H9 (cell line): ENCODE results near the gene NHLRC4. TPM values are rescaled to one million over a fixed set of nuclear protein-coding genes. Genes with fewer than 3 reads are reported as not detected.

ENCODE experiments used
- DNase-seq: peaks from one replicate; pipeline ENCODE4 v3.0.0-alpha.2; 2017
- H2AFZ ChIP-seq: one replicate; pipeline ENCODE4 v1.6.1; 2013; ENCODE audit warnings: mild to moderate bottlenecking, low read length, control low read depth, moderate library complexity
- H2AK5ac ChIP-seq: 2 replicates; pipeline ENCODE4 v1.6.1; 2013; ENCODE audit warnings: low read length, control low read depth, mixed read lengths; ENCODE audit not compliant: insufficient read length
- H2BK120ac ChIP-seq: one replicate; pipeline ENCODE4 v1.6.1; 2013; ENCODE audit warnings: low read depth, mild to moderate bottlenecking, low read length, control low read depth, inconsistent platforms; ENCODE audit not compliant: poor library complexity, severe bottlenecking
- H2BK12ac ChIP-seq: 2 replicates; pipeline ENCODE4 v1.6.1; 2013; ENCODE audit warnings: low read length, control low read depth, mixed read lengths, low read depth; ENCODE audit not compliant: insufficient read length
- H2BK15ac ChIP-seq: 2 replicates; pipeline ENCODE4 v1.6.1; 2013; ENCODE audit warnings: low read depth, low read length, control low read depth
- H2BK20ac ChIP-seq: one replicate; pipeline ENCODE4 v1.6.1; 2013; ENCODE audit warnings: low read depth, mild to moderate bottlenecking, low read length, control low read depth, inconsistent platforms; ENCODE audit not compliant: poor library complexity, severe bottlenecking
- H2BK5ac ChIP-seq: 2 replicates; pipeline ENCODE4 v1.6.1; 2013; ENCODE audit warnings: low read length, control low read depth, mixed read lengths; ENCODE audit not compliant: insufficient read length
- H3K14ac ChIP-seq: 2 replicates; pipeline ENCODE4 v1.6.1; 2013; ENCODE audit warnings: low read length, control low read depth; ENCODE audit not compliant: insufficient read depth
- H3K18ac ChIP-seq: 2 replicates; pipeline ENCODE4 v1.6.1; 2013; ENCODE audit warnings: low read depth, mild to moderate bottlenecking, mixed read lengths, low read length, control low read depth; ENCODE audit not compliant: insufficient read length
- H3K23ac ChIP-seq: 2 replicates; pipeline ENCODE4 v1.6.1; 2013; ENCODE audit warnings: low read length, control low read depth, mixed read lengths, low read depth; ENCODE audit not compliant: insufficient read length
- H3K23me2 ChIP-seq: 2 replicates; pipeline ENCODE4 v1.6.1; 2013; ENCODE audit warnings: low read depth, mild to moderate bottlenecking, mixed read lengths, low read length, control low read depth; ENCODE audit not compliant: insufficient read length, poor library complexity, severe bottlenecking
- H3K27ac ChIP-seq: 2 replicates; pipeline ENCODE4 v1.5.1; 2013; ENCODE audit warnings: low read length, control low read depth, mixed read lengths, low read depth; ENCODE audit not compliant: insufficient read length
- H3K27me3 ChIP-seq: 2 replicates; pipeline ENCODE4 v1.6.1; 2013; ENCODE audit warnings: low read length, control low read depth, inconsistent platforms; ENCODE audit not compliant: insufficient read depth
- H3K4ac ChIP-seq: 2 replicates; pipeline ENCODE4 v1.6.1; 2013; ENCODE audit warnings: low read depth, mild to moderate bottlenecking, control low read depth, inconsistent platforms, low read length, moderate library complexity
- H3K4me1 ChIP-seq: 2 replicates; pipeline ENCODE4 v1.6.1; 2013; ENCODE audit warnings: low read length, control low read depth, inconsistent platforms; ENCODE audit not compliant: insufficient read depth
- H3K4me2 ChIP-seq: 2 replicates; pipeline ENCODE4 v1.6.1; 2013; ENCODE audit warnings: low read length, control low read depth, mixed read lengths; ENCODE audit not compliant: insufficient read length, insufficient read depth
- H3K56ac ChIP-seq: 2 replicates; pipeline ENCODE4 v1.6.1; 2013; ENCODE audit warnings: low read depth, mild to moderate bottlenecking, mixed read lengths, low read length, control low read depth; ENCODE audit not compliant: insufficient read length
- H3K79me1 ChIP-seq: 2 replicates; pipeline ENCODE4 v1.6.1; 2013; ENCODE audit warnings: low read depth, mild to moderate bottlenecking, moderate library complexity, low read length, control low read depth, inconsistent platforms; ENCODE audit not compliant: insufficient read depth, poor library complexity, severe bottlenecking
- H3K79me2 ChIP-seq: 2 replicates; pipeline ENCODE4 v1.6.1; 2013; ENCODE audit warnings: low read length, control low read depth, inconsistent platforms; ENCODE audit not compliant: insufficient read depth
- H3K9ac ChIP-seq: 2 replicates; pipeline ENCODE4 v1.6.1; 2013; ENCODE audit warnings: low read length, control low read depth, mixed read lengths; ENCODE audit not compliant: insufficient read length; ENCODE audit errors: extremely low read depth
- H3K9me3 ChIP-seq: one replicate; pipeline ENCODE4 v1.6.1; 2013; ENCODE audit warnings: low read depth, low read length, inconsistent platforms; ENCODE audit not compliant: control insufficient read depth
- H3T11ph ChIP-seq: one replicate; pipeline ENCODE4 v1.6.1; 2013; ENCODE audit warnings: mild to moderate bottlenecking, low read length, control low read depth, inconsistent platforms
- H4K20me1 ChIP-seq: one replicate; pipeline ENCODE4 v1.6.1; 2013; ENCODE audit not compliant: control insufficient read depth, insufficient read length, insufficient read depth
- H4K5ac ChIP-seq: 2 replicates; pipeline ENCODE4 v1.6.1; 2013; ENCODE audit warnings: low read depth, mild to moderate bottlenecking, mixed read lengths, low read length, control low read depth; ENCODE audit not compliant: insufficient read length
- H4K8ac ChIP-seq: replicated peaks from 2 replicates; pipeline ENCODE4 v1.6.1; 2013; ENCODE audit warnings: low read length, control low read depth, mixed read lengths, low read depth; ENCODE audit not compliant: insufficient read length
- H4K91ac ChIP-seq: 2 replicates; pipeline ENCODE4 v1.6.1; 2013; ENCODE audit warnings: low read depth, mild to moderate bottlenecking, moderate library complexity, mixed read lengths, low read length, control low read depth; ENCODE audit not compliant: insufficient read length
- H3K27ac Mint-ChIP-seq, 3 experiments: 2 replicates in 2 of 3; 3 replicates in 1 of 3; pipeline ENCODE4 v1.8.0; 2020 to 2021; ENCODE audit warnings: mixed read lengths in 3 of 3, mild to moderate bottlenecking in 1 of 3, moderate library complexity in 1 of 3
- H3K27me3 Mint-ChIP-seq: 2 replicates; pipeline ENCODE4 v1.8.0; 2021; ENCODE audit warnings: low read depth, mild to moderate bottlenecking, moderate library complexity, mixed read lengths
- H3K36me3 Mint-ChIP-seq, 3 experiments: 2 replicates in 2 of 3; 3 replicates in 1 of 3; pipeline ENCODE4 v1.8.0; 2020 to 2021; ENCODE audit warnings: low read depth in 3 of 3, mixed read lengths in 3 of 3; ENCODE audit not compliant: insufficient read depth in 1 of 3
- H3K4me1 Mint-ChIP-seq, 2 experiments: 2 replicates each; pipeline ENCODE4 v1.8.0; 2020; ENCODE audit warnings: mixed read lengths in 2 of 2
- H3K4me3 Mint-ChIP-seq, 2 experiments: 2 replicates in 1 of 2; 3 replicates in 1 of 2; pipeline ENCODE4 v1.8.0; 2020 to 2021; ENCODE audit warnings: mild to moderate bottlenecking in 2 of 2, mixed read lengths in 2 of 2, moderate library complexity in 1 of 2
- H3K9me3 Mint-ChIP-seq, 2 experiments: 2 replicates in 1 of 2; 3 replicates in 1 of 2; pipeline ENCODE4 v1.8.0; 2020; ENCODE audit warnings: mild to moderate bottlenecking in 2 of 2, mixed read lengths in 2 of 2, moderate library complexity in 1 of 2
- WGBS: extraction: QIAGEN DNeasy Blood & Tissue Kit; methylation state at CpG from one replicate; pipeline ENCODE4 v1.1.7; 2013; ENCODE audit warnings: missing lambda C conversion rate, low lambda C conversion rate, mixed read lengths; ENCODE audit not compliant: insufficient read length; ENCODE audit errors: extremely low coverage; 5-methylcytosine and 5-hydroxymethylcytosine counted together
- total RNA-seq: library from RNA; stranded (reverse); gene quantifications from 2 replicates; pipeline ENCODE4 v1.2.1, GENCODE V29; 2021
- TF ChIP-seq, protein P1 (sequence below): fragments of 200-600 bp; sonication (generic); conservative IDR thresholded peaks from 3 replicates; pipeline ENCODE4 v1.8.0; 2021; ENCODE audit warnings: antibody characterized with exemption, mild to moderate bottlenecking

Gene NHLRC4
- total RNA-seq, 1 experiment from 2014 or later: 0.42 TPM

DNA sequence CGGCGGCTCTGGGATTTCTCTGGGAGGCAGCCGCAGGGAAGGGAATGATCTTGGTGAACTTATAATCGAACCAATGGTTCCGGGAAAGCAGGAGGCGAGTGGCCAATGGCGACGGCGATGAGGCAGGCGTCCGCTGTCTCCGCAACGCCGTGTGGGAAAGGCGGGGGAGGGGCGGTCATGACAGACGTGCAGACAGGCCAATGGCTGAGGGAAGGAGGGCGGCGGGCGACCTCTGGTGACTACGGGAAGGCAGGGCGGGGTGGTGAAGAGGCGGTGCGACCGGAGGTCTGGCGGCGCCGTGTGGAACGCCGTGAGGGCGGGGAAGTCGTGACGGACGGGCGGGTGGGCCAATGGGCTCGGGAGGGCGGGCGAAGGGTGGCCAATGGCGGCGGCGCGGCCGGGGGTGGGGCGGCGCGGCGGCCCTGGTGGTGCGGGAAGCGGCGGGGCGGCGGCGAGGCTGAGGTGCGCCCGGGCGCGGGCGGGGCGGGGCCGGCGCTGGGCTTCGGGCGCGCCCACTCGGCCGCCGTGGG is 22.9 kb downstream of the NHLRC4 start, which contains the start of gene RAB40C:
RAB40C (plus strand) TSS at position 409 of the 530 bp plus-strand sequence. CDS start 226 bp downstream, outside the sequence.
- no peak within 1 kb of the TSS for H2BK12ac ChIP-seq
- WGBS: no CpG with 5 or more reads among the region's 67 CpGs
- no peaks in the 10 kb centered on the region for H3K9me3 ChIP-seq
- H4K5ac ChIP-seq: no peak within 1 kb of the TSS
- Mint-ChIP-seq H3K4me3 (peak within 1 kb of the TSS; percentile 94 to 99), H3K27me3 (peaks cover 52% of the 10 kb centered on the region), H3K27ac (peak within 1 kb of the TSS; percentile 99 to 100 (median 100)), H3K4me1 (peaks cover 16 to 25% of the 10 kb centered on the region in 2 experiments), H3K9me3 (0 out of 5 replicates have a peak, but pooled peaks cover 0 to 3% of the 10 kb centered on the region in 2 experiments), H3K36me3 (peaks cover 0 to 12% (median 7%) of the 10 kb centered on the region in 3 experiments; a peak in 6 of 7 replicates)
- peak; percentile 99 for DNase-seq
- H3K27ac ChIP-seq: peak within 1 kb of the TSS; percentile 14
- H3K9ac ChIP-seq: peak within 1 kb of the TSS; percentile 78
- H2AFZ ChIP-seq: no peak within 1 kb of the TSS
- H3K4me1 ChIP-seq: no peaks in the 10 kb centered on the region
- no peak within 1 kb of the TSS for H3K4ac ChIP-seq
- H3K23ac ChIP-seq: no peak within 1 kb of the TSS
- H3K56ac ChIP-seq: no peak within 1 kb of the TSS
- H2BK120ac ChIP-seq: no peak within 1 kb of the TSS
- peak within 1 kb of the TSS; percentile 61 for H3K4me2 ChIP-seq
- no peak within 1 kb of the TSS for H2AK5ac ChIP-seq
- peaks cover 5% of the 10 kb centered on the region for H3K23me2 ChIP-seq
- no peak within 1 kb of the TSS for H4K91ac ChIP-seq
- H4K20me1 ChIP-seq: no peaks in the 10 kb centered on the region
- TF ChIP-seq, protein P1, sequence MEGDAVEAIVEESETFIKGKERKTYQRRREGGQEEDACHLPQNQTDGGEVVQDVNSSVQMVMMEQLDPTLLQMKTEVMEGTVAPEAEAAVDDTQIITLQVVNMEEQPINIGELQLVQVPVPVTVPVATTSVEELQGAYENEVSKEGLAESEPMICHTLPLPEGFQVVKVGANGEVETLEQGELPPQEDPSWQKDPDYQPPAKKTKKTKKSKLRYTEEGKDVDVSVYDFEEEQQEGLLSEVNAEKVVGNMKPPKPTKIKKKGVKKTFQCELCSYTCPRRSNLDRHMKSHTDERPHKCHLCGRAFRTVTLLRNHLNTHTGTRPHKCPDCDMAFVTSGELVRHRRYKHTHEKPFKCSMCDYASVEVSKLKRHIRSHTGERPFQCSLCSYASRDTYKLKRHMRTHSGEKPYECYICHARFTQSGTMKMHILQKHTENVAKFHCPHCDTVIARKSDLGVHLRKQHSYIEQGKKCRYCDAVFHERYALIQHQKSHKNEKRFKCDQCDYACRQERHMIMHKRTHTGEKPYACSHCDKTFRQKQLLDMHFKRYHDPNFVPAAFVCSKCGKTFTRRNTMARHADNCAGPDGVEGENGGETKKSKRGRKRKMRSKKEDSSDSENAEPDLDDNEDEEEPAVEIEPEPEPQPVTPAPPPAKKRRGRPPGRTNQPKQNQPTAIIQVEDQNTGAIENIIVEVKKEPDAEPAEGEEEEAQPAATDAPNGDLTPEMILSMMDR: 0 out of 3 replicates have a peak, but pooled peaks have one; percentile 18
- H3K79me1 ChIP-seq: peaks cover 3% of the 10 kb centered on the region
- H2BK5ac ChIP-seq: no peak within 1 kb of the TSS
- peak within 1 kb of the TSS; percentile 99 for H3K14ac ChIP-seq
- no peak within 1 kb of the TSS for H3T11ph ChIP-seq
- H3K27me3 ChIP-seq: peaks cover 7% of the 10 kb centered on the region; the same call in 1 of the 2 replicates
- H3K18ac ChIP-seq: peak within 1 kb of the TSS; percentile 99
- H4K8ac ChIP-seq: no peak within 1 kb of the TSS
- H2BK15ac ChIP-seq: no peak within 1 kb of the TSS
- H2BK20ac ChIP-seq: no peak within 1 kb of the TSS
- H3K79me2 ChIP-seq: no peaks in the 10 kb centered on the region; the same call in 1 of the 2 replicates
